ENCODE data around the gene OR6J1. TPM values are rescaled to one million over a fixed set of nuclear protein-coding genes. Genes with fewer than 3 reads are reported as not detected.

The OR6J1 gene
- total and polyA plus RNA-seq, 2 of the 8 experiments (the other 6 are each of a cell fraction or from before 2014, with no cell fraction given), result not detected

GRCh38 chr14:22656945-22657731 lies 13.0 kb upstream of the OR6J1 start (continued):
- TF ChIP-seq SP4 (IDR thresholded peaks at IDR 0.05; ENCODE audit: low read length), result no peak
- no peak for TF ChIP-seq CHD1 (IDR thresholded peaks at IDR 0.05; ENCODE audit: low read depth, low read length)
- TF ChIP-seq ATF2 (IDR thresholded peaks at IDR 0.05; ENCODE audit: low read length), result no peak
- TF ChIP-seq RFX5 (IDR thresholded peaks at IDR 0.05; ENCODE audit: borderline replicate concordance, low read depth, low read length), result no peak
- no peak for TF ChIP-seq TEAD4 (IDR thresholded peaks at IDR 0.05; ENCODE audit: low read depth, low read length)
- TF ChIP-seq SIRT6 (IDR thresholded peaks at IDR 0.05; ENCODE audit: low read length), result no peak
- no peak for TF ChIP-seq CTCF (IDR thresholded peaks at IDR 0.05; ENCODE audit: control extremely low read depth in 1 of 3, insufficient read depth in 1 of 3, low read depth in 1 of 3, low read length in 3 of 3)
